Lung (tissue), 12 donors: ENCODE results near the gene HUS1. TPM values are rescaled to one million over a fixed set of nuclear protein-coding genes. Genes with fewer than 3 reads are reported as not detected.

Source experiments
- ATAC-seq: fragments of 200-7000 bp; cut with Tn5 transposase; one replicate; pipeline ENCODE4 v1.9.1; 2020; ENCODE audit warnings: moderate number of reproducible peaks; ENCODE audit not compliant: insufficient read depth, low FRiP score
- DNase-seq, 3 donors: peaks; one replicate each; pipeline ENCODE4 v3.0.0-alpha.2; 2013 to 2017
- H3K27ac ChIP-seq, 2 donors: one replicate each; pipeline ENCODE4 v1.5.1; 2013; ENCODE audit warnings: mild to moderate bottlenecking in 2 of 2, moderate library complexity in 2 of 2, control low read depth in 1 of 2, inconsistent platforms in 1 of 2, low read depth in 1 of 2, low read length in 1 of 2
- H3K27me3 ChIP-seq, 3 donors: one replicate each; pipeline ENCODE4 v1.5.1; 2013; ENCODE audit warnings: low read length in 2 of 3; ENCODE audit not compliant: control insufficient read depth in 3 of 3, insufficient read depth in 3 of 3
- H3K36me3 ChIP-seq, 4 donors: one replicate each; pipeline ENCODE4 v1.5.1; 2013; ENCODE audit warnings: low read length in 4 of 4, mild to moderate bottlenecking in 1 of 4, moderate library complexity in 1 of 4; ENCODE audit not compliant: control insufficient read depth in 4 of 4, insufficient read depth in 4 of 4
- H3K4me1 ChIP-seq, 5 donors: one replicate each; pipeline ENCODE4 v1.5.1; 2013; ENCODE audit warnings: low read length in 5 of 5, mild to moderate bottlenecking in 2 of 5, moderate library complexity in 1 of 5; ENCODE audit not compliant: control insufficient read depth in 5 of 5, insufficient read depth in 5 of 5
- H3K4me3 ChIP-seq: one replicate; pipeline ENCODE4 v1.5.1; 2013; ENCODE audit warnings: mild to moderate bottlenecking, control low read depth, moderate library complexity
- H3K9ac ChIP-seq, 2 donors: one replicate each; pipeline ENCODE4 v1.5.1; 2013; ENCODE audit warnings: low read length in 2 of 2, control low read depth in 1 of 2; ENCODE audit not compliant: insufficient read depth in 1 of 2
- H3K9me3 ChIP-seq, 4 donors: one replicate each; pipeline ENCODE4 v1.5.1; 2013; ENCODE audit warnings: low read length in 3 of 4, mild to moderate bottlenecking in 1 of 4, moderate library complexity in 1 of 4; ENCODE audit not compliant: control insufficient read depth in 4 of 4, insufficient read depth in 3 of 4
- WGBS, 2 donors: extraction: QIAGEN DNeasy Blood & Tissue Kit; methylation state at CpG; one replicate each; pipeline ENCODE4 v1.1.7; 2013; 5-methylcytosine and 5-hydroxymethylcytosine counted together
- polyA plus RNA-seq, 2 donors: library from polyadenylated mRNA; stranded (reverse); fragments of 200-250 nt; gene quantifications; one replicate each; pipeline ENCODE4 v1.2.1, GENCODE V29; 2013
- total RNA-seq, 2 donors: library from RNA; depleted of rRNA in 1 of 2; stranded (reverse); fragments of >200 nt in 1 of 2; gene quantifications; one replicate each; pipeline ENCODE4 v1.2.1, GENCODE V29; 2014 to 2021
- TF ChIP-seq, protein P1 (sequence below): IDR thresholded peaks from 2 replicates; pipeline ENCODE4 v1.5.1; 2012; ENCODE audit warnings: mild to moderate bottlenecking; ENCODE audit errors: control extremely low read depth, extremely low read depth
- donor health status: control.
- donor health status: control.
- donor health status: Bipolar disorder and iron deficiency.
- donor health status: healthy.
- donor health status: DM: yes; HTN: yes; CAD: no.

Gene HUS1
- total and polyA plus RNA-seq, 4 donors: 10.3 to 33.9 (median 19.3) TPM

DNA sequence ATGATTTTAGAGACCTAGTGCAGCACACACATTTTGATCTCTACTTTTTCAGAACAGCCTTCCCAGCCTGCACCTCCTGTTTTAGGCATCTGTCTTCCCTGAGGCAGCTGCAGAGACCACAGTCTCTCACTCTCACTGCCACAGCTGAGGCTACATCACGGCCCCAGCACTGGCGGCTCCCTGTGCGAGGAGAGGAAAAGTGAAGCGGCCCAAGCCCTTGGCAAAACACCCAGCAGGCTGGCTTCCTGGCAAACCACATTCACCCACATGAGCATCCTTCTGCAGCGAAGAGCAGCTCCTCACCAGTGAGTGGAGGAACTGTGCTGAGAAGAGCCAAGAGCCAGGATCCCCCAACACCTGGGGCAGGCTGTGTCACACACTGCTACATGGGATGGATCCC lies 14.0 kb downstream of the HUS1 start:
- Histone ChIP-seq H3K27me3 (no peaks in the 10 kb centered on the region), H3K9me3 (no peaks in the 10 kb centered on the region), H3K27ac (no peak overlapping the region), H3K36me3 (peaks cover 25 to 69% (median 40%) of the 10 kb centered on the region in 4 donors), H3K4me3 (no peak overlapping the region), H3K9ac (no peak overlapping the region), H3K4me1 (no peaks in the 10 kb centered on the region)
- TF ChIP-seq, protein P1, sequence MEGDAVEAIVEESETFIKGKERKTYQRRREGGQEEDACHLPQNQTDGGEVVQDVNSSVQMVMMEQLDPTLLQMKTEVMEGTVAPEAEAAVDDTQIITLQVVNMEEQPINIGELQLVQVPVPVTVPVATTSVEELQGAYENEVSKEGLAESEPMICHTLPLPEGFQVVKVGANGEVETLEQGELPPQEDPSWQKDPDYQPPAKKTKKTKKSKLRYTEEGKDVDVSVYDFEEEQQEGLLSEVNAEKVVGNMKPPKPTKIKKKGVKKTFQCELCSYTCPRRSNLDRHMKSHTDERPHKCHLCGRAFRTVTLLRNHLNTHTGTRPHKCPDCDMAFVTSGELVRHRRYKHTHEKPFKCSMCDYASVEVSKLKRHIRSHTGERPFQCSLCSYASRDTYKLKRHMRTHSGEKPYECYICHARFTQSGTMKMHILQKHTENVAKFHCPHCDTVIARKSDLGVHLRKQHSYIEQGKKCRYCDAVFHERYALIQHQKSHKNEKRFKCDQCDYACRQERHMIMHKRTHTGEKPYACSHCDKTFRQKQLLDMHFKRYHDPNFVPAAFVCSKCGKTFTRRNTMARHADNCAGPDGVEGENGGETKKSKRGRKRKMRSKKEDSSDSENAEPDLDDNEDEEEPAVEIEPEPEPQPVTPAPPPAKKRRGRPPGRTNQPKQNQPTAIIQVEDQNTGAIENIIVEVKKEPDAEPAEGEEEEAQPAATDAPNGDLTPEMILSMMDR: no peak
- ATAC-seq (no peak), DNase-seq (no peak)
- 74 to 88% methylated on average over 5 of the region's 5 CpGs for WGBS, 2 donors

DNA sequence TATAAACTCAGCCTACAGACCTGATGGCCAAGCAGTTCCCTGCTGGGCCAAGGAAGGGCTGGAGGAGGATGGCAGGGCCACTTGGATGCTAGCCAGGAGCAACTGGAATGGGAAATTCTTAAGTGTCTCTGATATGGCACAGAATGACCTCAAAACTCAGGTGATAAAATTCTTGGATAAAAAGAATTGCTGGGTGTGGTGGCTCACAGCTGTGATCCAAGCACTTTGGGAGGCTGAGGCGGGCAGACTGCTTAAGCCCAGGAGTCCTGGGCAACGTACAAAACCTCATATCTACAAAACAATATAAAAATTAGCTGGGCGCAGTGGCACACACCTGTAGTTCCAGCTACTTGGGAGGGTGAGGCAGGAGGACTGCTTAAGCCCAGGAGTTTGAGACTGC lies 17.2 kb downstream of the HUS1 start:
- Histone ChIP-seq H3K27ac (no peak overlapping the region), H3K9me3 (no peaks in the 10 kb centered on the region), H3K4me1 (no peaks in the 10 kb centered on the region), H3K9ac (no peak overlapping the region), H3K36me3 (peaks cover 22 to 59% (median 34%) of the 10 kb centered on the region in 4 donors), H3K27me3 (no peaks in the 10 kb centered on the region), H3K4me3 (no peak overlapping the region)
- TF ChIP-seq, protein P1: no peak
- no peak for DNase-seq
- no peak for ATAC-seq
- 85 to 94% methylated on average over 3 of the region's 3 CpGs for WGBS, 2 donors

DNA sequence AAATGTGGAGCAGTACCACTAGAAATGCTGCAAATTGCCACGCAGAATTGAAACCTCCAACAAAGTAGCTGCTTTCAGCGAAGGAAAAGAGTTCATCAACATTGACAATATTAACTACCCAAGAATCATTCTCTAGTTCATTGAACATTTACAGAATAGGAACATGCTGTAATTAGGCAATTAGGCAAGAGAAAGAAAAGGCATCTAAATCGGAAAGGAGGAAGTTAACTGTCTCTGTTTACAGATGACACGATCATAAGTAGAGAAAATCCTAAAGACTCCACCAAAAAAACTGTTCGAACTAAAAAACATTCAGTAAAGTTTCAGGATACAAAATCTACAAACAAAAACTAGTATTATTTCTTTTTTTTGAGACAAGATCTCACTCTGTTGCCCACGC lies 22.3 kb downstream of the HUS1 start:
- peaks cover 4 to 20% (median 13%) of the 10 kb centered on the region in 4 donors for H3K36me3 ChIP-seq
- ATAC-seq (no peak), DNase-seq (no peak)
- H3K4me3 ChIP-seq: no peak overlapping the region
- no peaks in the 10 kb centered on the region for H3K9me3 ChIP-seq
- 69 to 72% methylated on average over 6 of the region's 6 CpGs for WGBS, 2 donors
- H3K9ac ChIP-seq: no peak overlapping the region
- no peaks in the 10 kb centered on the region for H3K4me1 ChIP-seq
- TF ChIP-seq, protein P1: no peak
- H3K27ac ChIP-seq: no peak overlapping the region
- H3K27me3 ChIP-seq: no peaks in the 10 kb centered on the region

DNA sequence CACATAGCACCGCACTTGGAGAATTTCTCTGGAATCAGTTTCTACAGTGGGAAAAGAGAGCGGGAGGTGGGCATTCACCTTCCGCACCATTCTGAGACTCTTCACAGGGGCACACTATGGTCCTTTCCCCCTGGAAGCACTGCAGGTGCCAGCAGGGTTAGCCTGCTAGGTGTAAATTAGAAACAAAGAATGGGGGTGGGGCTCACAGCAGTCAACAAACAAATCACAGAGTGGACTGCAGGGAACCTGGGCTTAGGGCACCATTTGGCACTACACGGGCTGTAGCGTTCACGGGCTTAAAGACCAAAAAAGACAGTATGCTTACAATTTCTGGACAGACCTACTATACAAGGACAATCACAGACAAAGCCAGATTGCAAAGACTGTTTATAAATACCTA lies 23.2 kb downstream of the HUS1 start:
- ATAC-seq (no peak), DNase-seq (no peak)
- Histone ChIP-seq H3K4me1 (no peaks in the 10 kb centered on the region), H3K9me3 (no peaks in the 10 kb centered on the region), H3K9ac (no peak overlapping the region), H3K36me3 (peaks cover 4 to 13% (median 10%) of the 10 kb centered on the region in 4 donors), H3K27ac (no peak overlapping the region), H3K4me3 (no peak overlapping the region), H3K27me3 (no peaks in the 10 kb centered on the region)
- TF ChIP-seq, protein P1: no peak
- 89 to 90% methylated on average over 6 of the region's 6 CpGs for WGBS, 2 donors
